Transverse colon (tissue), 4 donors: ENCODE measurements around the gene MGAT1. TPM values are rescaled to one million over a fixed set of nuclear protein-coding genes. Genes with fewer than 3 reads are reported as not detected.
"Not testable (repeated sequence)": the region's sequence is repeated elsewhere in the genome, so short reads cannot be mapped to it uniquely, and the experiment has no call there.

Experiments
- DNase-seq: peaks from one replicate; pipeline ENCODE4 v3.0.0-alpha.2; 2019
- H3K27ac ChIP-seq, 4 donors: fragments of 200-600 bp; sonication (generic); 2 replicates each; pipeline ENCODE4 v1.5.1; 2016 to 2018; ENCODE audit warnings: inconsistent platforms in 4 of 4
- H3K27me3 ChIP-seq: fragments of 200-600 bp; sonication (generic); 2 replicates; pipeline ENCODE4 v1.5.1; 2017; ENCODE audit warnings: inconsistent platforms
- H3K36me3 ChIP-seq, 4 donors: fragments of 200-600 bp; sonication (generic); 2 replicates each; pipeline ENCODE4 v1.5.1; 2017 to 2019; ENCODE audit warnings: inconsistent platforms in 4 of 4
- H3K4me1 ChIP-seq, 4 donors: fragments of 200-600 bp; sonication (generic); 2 replicates each; pipeline ENCODE4 v1.5.1; 2017 to 2020; ENCODE audit warnings: inconsistent platforms in 4 of 4
- H3K4me3 ChIP-seq, 4 donors: fragments of 200-600 bp; sonication (generic); 1 replicate in 1 of 4; 2 replicates in 3 of 4; pipeline versions ENCODE4 v1.5.1 to v1.6.1; 2017 to 2019; ENCODE audit warnings: inconsistent platforms in 4 of 4
- H3K9me3 ChIP-seq, 2 donors: fragments of 200-600 bp; sonication (generic); 2 replicates each; pipeline ENCODE4 v1.5.1; 2017 to 2019; ENCODE audit warnings: inconsistent platforms in 2 of 2
- CTCF ChIP-seq, 5 experiments: fragments of 200-600 bp in 3 of 5; fragments of 450-650 bp in 2 of 5; sonication (generic) in 3 of 5; IDR thresholded peaks; 1 replicate in 2 of 5; 2 replicates in 3 of 5; pipeline ENCODE4 v1.5.1; 2016 to 2017; ENCODE audit warnings: antibody characterized with exemption in 5 of 5, inconsistent platforms in 3 of 5, mild to moderate bottlenecking in 2 of 5, moderate library complexity in 1 of 5
- EP300 ChIP-seq: sonication (generic); formaldehyde crosslinking; IDR thresholded peaks from one replicate; pipeline ENCODE4 v1.6.1; 2017; ENCODE audit warnings: antibody characterized with exemption, low read depth
- POLR2A ChIP-seq: fragments of 450-650 bp; IDR thresholded peaks from one replicate; pipeline ENCODE4 v1.6.1; 2016; ENCODE audit warnings: antibody characterized with exemption, mild to moderate bottlenecking, moderate library complexity
- POLR2AphosphoS5 ChIP-seq, 3 donors: sonication (generic); formaldehyde crosslinking; IDR thresholded peaks; one replicate each; pipeline ENCODE4 v1.6.1; 2016; ENCODE audit warnings: antibody characterized with exemption in 3 of 3
- WGBS, 2 donors: methylation state at CpG; one replicate each; pipeline ENCODE4 v1.1.5; 2018; ENCODE audit warnings: low coverage in 1 of 2; 5-methylcytosine and 5-hydroxymethylcytosine counted together
- in situ Hi-C, 4 donors: fragments of 200-750 bp; cut with MboI; loops; one replicate each; pipeline versions ENCODE4 v1.15.0 to v1.15.1; 2017; ENCODE audit warnings: low sequenced_read_pairs in 3 of 4, low pct_ligation_motif_present in 1 of 4, low pct_unique_long_range_greater_than_20kb in 1 of 4
- intact Hi-C: fragments of 100-400 bp; cut with DNase I; formaldehyde crosslinking; loops from one replicate; pipeline ENCODE4 v1.15.1; 2023; ENCODE audit warnings: low total_unique reads
- total RNA-seq, 4 donors: library from RNA; depleted of rRNA; stranded (reverse); fragments of >200 nt; gene quantifications; one replicate each; pipeline ENCODE4 v1.1.0, GENCODE V29; 2016

The MGAT1 gene
- total RNA-seq, 4 donors from 2014 or later = 98.5 to 131 (median 114) TPM

- intact Hi-C loops (no loop called here), in situ Hi-C loops (no loop called here)
- Histone ChIP-seq H3K27ac (no peak overlapping the region), H3K4me3 (no peak overlapping the region), H3K36me3 (no peaks in the 10 kb centered on the region), H3K9me3 (peaks cover 0 to 6% of the 10 kb centered on the region in 2 donors), H3K27me3 (no peaks in the 10 kb centered on the region), H3K4me1 (no peaks in the 10 kb centered on the region)
- 46 to 78% methylated on average over 2 of the region's 2 CpGs for WGBS, 2 donors
- TF ChIP-seq EP300 (no peak), POLR2A (no peak)
- no peak for DNase-seq
Observed at GRCh38 chr5:180755601-180756000, 47.0 kb downstream of the MGAT1 start.

GRCh38 chr5:180744253-180744652 is 58.4 kb downstream of the MGAT1 start:
- TF ChIP-seq POLR2AphosphoS5 (IDR thresholded peaks at IDR 0.05) = no peak
- TF ChIP-seq POLR2A = no peak
- WGBS, 2 donors = 59 to 90% methylated on average over 3 to 5 of the region's 5 CpGs
- Histone ChIP-seq H3K4me3 (no peak overlapping the region), H3K27ac (no peak overlapping the region), H3K4me1 (no peaks in the 10 kb centered on the region), H3K36me3 (no peaks in the 10 kb centered on the region), H3K9me3 (no peaks in the 10 kb centered on the region), H3K27me3 (peaks cover 22% of the 10 kb centered on the region)
- intact Hi-C loops = no loop called here
- no peak for DNase-seq
- in situ Hi-C loops = no loop called here

- Histone ChIP-seq H3K27me3 (peaks cover 22% of the 10 kb centered on the region), H3K4me3 (no peak overlapping the region), H3K36me3 (no peaks in the 10 kb centered on the region), H3K9me3 (no peaks in the 10 kb centered on the region), H3K4me1 (no peaks in the 10 kb centered on the region), H3K27ac (no peak overlapping the region)
- 61 to 68% methylated on average over 6 of the region's 6 CpGs for WGBS, 2 donors
- intact Hi-C loops = no loop called here
- DNase-seq = no peak
- no peak for TF ChIP-seq POLR2A
- TF ChIP-seq POLR2AphosphoS5 (IDR thresholded peaks at IDR 0.05) = no peak
- no peak for TF ChIP-seq EP300
- no peak for TF ChIP-seq CTCF (IDR thresholded peaks at IDR 0.05)
- in situ Hi-C loops = no loop called here
Observed at GRCh38 chr5:180742727-180743126, 59.9 kb downstream of the MGAT1 start.

GRCh38 chr5:180740953-180741352 is 61.7 kb downstream of the MGAT1 start:
- peaks cover 22% of the 10 kb centered on the region for H3K27me3 ChIP-seq
- WGBS, 2 donors = 73 to 80% methylated on average over 1 to 4 of the region's 4 CpGs
- H3K9me3 ChIP-seq, H3K27ac ChIP-seq, H3K4me1 ChIP-seq, DNase-seq, H3K4me3 ChIP-seq, in situ Hi-C loops, H3K36me3 ChIP-seq, intact Hi-C loops: not testable (repeated sequence)

- Histone ChIP-seq H3K36me3 (no peaks in the 10 kb centered on the region), H3K9me3 (no peaks in the 10 kb centered on the region), H3K27me3 (peaks cover 16% of the 10 kb centered on the region), H3K27ac (no peak within 1 kb of the TSS), H3K4me1 (no peaks in the 10 kb centered on the region), H3K4me3 (no peak within 1 kb of the TSS)
- TF ChIP-seq POLR2A (no peak), POLR2AphosphoS5 (IDR thresholded peaks at IDR 0.05) (no peak), EP300 (no peak), CTCF (IDR thresholded peaks at IDR 0.05) (no peak)
- intact Hi-C loops = no loop called here
- DNase-seq = no peak
- WGBS, 2 donors = 87 to 93% methylated on average over 2 of the region's 2 CpGs
- in situ Hi-C loops = no loop called here
Observed at GRCh38 chr5:180739958-180740357, 62.6 kb downstream of the MGAT1 start, which contains the start of gene OR2Y1. Gene OR2Y1, minus strand, starts transcription at chr5:180740058. Its CDS starts 0 bp downstream, at chr5:180740058.

- no peak for TF ChIP-seq POLR2A
- TF ChIP-seq EP300 = no peak
- no peak for TF ChIP-seq POLR2AphosphoS5 (IDR thresholded peaks at IDR 0.05)
- TF ChIP-seq CTCF (IDR thresholded peaks at IDR 0.05) = no peak
- Histone ChIP-seq H3K9me3 (no peaks in the 10 kb centered on the region), H3K4me1 (no peaks in the 10 kb centered on the region), H3K36me3 (no peaks in the 10 kb centered on the region), H3K4me3 (no peak overlapping the region), H3K27me3 (peaks cover 16% of the 10 kb centered on the region), H3K27ac (no peak overlapping the region)
- intact Hi-C loops = no loop called here
- in situ Hi-C loops = no loop called here
- no peak for DNase-seq
- WGBS, 2 donors = 94 to 96% methylated on average over 10 of the region's 10 CpGs
Observed at GRCh38 chr5:180739271-180739670, 63.3 kb downstream of the MGAT1 start.
